ENCODE measurements around the gene ARHGEF10L.
"Not testable (repeated sequence)": the region's sequence is repeated elsewhere in the genome, so short reads cannot be mapped to it uniquely, and the experiment has no call there.

Gene ARHGEF10L

GRCh38 chr1:17725084-17725719, 185.7 kb downstream of the ARHGEF10L start:
- DNase-seq: no peak

- no peak for DNase-seq
Observed at GRCh38 chr1:17725811-17726582, 186.5 kb downstream of the ARHGEF10L start.

DNA sequence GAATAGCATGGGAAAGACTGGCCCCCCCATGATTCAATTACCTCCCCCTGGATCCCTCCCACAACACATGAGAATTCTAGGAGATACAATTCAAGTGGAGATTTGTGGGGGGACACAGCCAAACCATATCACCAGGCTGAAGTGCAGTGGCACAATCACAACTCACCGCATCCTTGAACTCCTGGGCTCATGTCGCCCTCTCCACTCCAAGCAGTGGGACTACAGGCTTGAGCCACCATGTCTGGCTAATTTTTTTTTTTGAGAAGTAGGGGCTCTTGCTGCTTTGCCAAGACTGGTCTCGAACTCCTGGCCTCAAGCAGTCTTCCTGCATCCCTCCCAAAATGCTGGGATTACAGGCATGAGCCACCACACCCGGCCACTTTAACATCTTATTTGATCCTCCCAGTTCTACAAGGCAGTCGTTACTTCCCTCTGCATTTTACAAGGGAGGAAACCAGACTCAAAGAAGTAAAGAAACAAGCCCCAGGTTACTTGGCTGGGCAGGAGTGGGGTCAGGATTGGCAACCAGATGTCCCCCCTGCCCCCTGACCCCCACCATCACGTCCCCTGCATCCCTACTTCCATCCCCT, 188.7 kb downstream of the ARHGEF10L start:
- DNase-seq: no peak

- no peak for DNase-seq
Observed at GRCh38 chr1:17729248-17729647, 189.8 kb downstream of the ARHGEF10L start.

DNA sequence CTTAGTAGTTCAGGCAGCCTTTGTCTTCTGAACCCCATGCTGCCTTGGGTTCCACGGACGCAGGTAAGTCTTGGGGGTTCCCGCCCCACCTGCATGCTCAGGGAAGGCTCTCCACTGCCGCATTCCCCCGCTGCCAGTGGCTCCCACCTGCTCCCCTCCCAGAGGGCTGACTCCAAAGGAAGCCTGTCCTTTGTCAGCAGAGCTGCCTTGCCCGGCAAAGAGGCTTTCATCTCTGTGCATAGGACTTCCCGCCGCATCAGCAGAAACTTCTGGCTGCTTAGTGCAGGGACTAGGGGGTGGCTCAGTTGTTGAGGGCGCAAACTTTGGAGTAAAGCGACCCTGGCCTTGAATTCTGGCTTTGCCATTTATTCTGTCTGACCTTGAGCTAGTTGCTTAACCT, 190.4 kb downstream of the ARHGEF10L start:
- DNase-seq: no peak

DNA sequence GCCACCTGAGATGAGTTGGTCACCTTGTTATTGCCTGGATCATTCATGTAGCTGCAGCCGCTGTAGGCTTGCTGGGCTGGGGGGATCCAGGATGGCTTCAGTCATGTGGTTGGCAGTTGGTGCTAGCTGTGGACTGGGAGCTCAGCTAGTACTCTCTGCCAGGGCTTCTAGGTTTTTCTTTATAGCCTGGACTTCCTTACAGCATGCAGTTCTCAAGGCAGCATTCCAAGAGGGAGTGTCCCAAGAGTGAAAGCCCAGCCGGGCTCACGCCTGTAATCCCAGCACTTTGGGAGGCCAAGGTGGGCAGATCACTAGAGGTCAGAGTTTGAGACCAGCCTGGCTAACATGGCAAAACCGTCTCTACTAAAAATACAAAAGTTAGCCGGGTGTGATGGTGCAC, 192.0 kb downstream of the ARHGEF10L start:
- no peak for DNase-seq

- no peak for DNase-seq
Observed at GRCh38 chr1:17732475-17732874, 193.0 kb downstream of the ARHGEF10L start.

GRCh38 chr1:17733661-17734060, 194.2 kb downstream of the ARHGEF10L start:
- no peak for DNase-seq

GRCh38 chr1:17734609-17735008, 195.1 kb downstream of the ARHGEF10L start:
- no peak for DNase-seq

DNA sequence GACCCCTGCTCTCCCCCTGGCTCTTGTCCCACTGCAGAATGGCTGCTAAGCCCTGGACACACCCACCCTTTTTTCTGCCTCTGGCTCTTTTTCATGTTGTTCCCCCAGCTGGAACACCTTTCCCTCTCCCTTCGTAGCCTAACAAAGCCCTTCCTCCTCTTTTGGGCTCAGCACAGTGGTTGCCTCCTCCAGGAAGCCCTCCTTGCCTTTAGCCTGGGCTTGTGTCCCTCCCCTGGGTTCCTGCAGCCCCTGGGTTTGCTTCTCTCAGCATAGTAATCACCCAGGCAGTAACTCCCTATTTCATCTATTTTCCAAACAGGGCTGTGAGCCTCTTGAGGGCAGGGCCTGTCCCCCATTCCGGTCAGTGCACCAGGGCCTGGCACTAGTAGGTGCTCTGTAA, 195.8 kb downstream of the ARHGEF10L start:
- DNase-seq: no peak

GRCh38 chr1:17735793-17736192, 196.3 kb downstream of the ARHGEF10L start:
- no peak for DNase-seq

- no peak for DNase-seq
Observed at GRCh38 chr1:17736625-17737024, 197.1 kb downstream of the ARHGEF10L start.

DNA sequence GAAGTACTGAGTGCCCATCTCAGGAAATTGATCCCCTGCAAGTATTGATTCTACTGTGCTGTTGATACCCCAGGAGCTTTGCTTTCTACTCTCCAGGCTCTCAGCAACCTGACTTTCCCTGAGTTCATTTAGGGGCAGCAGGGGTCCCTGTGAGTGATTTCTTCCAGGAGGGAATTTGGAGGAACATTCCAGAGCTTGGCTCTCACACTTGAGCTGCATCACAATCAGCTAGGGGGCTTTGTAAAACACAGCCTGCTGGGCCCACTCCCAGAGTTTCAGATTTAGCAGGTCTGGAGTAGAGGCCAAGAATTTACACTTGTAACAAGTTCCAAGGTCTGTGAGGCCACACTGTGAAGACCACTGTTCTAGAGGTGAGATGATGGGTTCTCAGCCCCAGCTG, 199.6 kb downstream of the ARHGEF10L start:
- no peak for DNase-seq

DNA sequence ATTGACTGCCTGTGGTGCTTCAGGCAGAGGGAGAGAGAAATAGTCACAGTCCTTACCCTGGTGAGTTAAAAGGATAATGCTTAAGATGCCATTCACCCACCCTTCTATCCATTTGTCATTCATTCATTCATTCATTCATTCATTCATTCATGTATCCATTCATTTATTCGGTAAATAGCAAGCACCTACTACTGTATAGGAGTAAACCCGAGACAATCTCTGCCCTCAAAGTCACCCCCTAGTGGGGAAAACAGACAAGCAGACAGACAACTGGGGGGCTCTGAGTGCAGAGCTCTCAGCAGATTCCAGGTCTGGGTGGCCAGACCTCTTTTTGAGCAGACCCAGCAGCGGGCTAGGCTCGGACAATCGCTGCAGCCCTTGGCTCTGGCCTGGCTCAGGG, 201.6 kb downstream of the ARHGEF10L start:
- DNase-seq: no peak

- no peak for DNase-seq
Observed at GRCh38 chr1:17742583-17742982, 203.1 kb downstream of the ARHGEF10L start.

GRCh38 chr1:17743008-17743647, 203.6 kb downstream of the ARHGEF10L start:
- no peak for DNase-seq

DNA sequence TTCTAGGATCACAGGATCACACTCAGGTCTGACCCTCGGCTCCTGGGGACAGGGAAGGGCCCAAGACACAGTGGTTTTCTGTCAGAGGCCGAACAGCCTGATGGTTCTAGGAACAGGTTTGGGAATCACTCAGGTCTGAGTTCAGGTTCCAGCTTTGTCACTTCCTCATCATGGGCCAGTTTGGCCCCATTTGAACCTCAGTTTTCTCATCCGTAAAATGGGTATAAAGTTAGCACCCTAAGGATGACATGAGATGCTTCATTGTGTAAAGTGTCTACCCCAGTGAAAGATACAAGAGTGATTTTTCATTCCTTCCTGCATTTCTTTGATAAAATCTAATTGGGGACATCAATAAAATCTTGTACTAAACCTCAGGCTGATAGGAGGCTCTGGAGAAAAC, 204.4 kb downstream of the ARHGEF10L start:
- DNase-seq: no peak

DNA sequence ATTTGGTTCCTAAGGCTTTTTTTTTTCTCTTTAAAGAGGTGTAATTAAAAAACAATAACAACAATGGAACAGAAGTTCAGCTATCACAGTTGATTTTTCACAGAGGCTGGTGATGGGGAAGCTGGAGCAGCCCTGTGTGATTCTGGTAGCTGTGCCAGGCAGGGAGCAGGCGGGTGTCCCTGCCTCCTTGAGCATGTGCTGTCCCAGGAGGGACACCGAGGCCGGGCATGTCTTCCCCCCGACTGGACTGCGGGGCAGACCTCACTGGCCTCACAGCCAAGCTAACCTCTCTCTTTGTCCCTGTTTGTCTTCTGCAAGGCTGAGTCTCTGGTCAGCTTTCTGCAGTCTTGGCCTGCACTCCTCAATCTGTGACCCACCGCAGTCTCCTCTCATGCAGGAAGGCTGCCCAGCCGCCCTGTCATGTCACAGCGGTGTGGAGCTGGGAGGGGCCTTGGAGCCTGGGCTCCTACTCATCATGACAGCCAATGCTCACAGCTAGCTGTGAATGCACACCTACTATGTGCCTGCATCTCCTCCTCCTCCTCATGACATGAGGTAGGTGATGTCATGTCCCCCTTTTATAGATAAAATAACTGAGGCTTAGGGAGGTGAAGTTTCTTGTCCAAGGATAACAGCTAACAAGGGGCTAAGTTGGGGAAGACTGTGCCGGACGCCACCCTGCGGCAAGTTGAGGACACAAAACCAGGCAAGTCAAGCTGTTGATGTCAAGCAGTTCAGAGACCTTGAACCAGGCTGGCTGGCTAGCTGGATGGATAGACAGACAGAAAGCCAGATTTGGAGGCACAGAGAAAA, 205.4 kb downstream of the ARHGEF10L start:
- no peak for DNase-seq

DNA sequence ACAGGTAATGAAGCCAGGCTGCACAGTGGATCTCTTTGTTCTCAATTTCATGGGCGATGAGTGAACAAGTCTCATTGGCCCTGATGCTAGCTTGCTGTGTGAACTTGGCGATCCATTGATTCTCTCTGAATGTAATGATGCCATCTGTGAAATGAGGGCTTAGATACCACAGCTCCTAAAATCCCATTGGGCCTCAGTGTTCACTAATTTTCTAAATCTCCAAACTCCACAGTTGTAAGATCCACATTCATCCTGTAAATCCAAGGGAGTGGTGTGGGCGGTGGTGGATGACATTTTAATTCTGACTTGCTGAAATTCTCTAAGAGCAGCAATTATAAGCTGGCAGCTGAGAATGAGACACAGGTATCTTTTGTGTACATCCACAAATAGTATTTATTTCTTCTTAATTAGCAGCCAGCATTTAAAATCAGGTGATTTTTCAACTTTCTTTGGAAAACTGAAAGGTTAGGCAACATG, 206.0 kb downstream of the ARHGEF10L start:
- no peak for DNase-seq

- DNase-seq: not testable (repeated sequence)
Observed at GRCh38 chr1:17746281-17746680, 206.8 kb downstream of the ARHGEF10L start.

DNA sequence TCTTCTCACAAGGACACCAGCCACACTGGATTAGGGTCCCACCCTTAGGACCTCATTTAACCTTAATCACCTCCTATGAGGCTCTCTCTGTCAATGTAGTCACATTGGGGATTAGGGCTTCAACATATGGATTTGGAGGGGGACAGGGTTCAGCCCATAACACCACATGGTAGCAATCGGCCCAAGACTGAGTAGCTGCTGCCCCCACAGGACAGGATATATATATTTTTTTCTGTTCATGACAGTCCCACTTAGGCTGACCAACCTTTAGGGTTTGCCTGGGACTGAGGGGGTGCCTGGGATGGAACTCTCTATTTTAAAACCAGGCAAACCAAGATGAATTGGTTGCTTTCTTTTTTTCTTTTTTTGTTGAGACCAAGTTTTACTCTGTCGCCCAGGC, 207.4 kb downstream of the ARHGEF10L start:
- DNase-seq: no peak
